Measurements from ENCODE around the gene CCDC74A.
"Not testable (repeated sequence)": the region's sequence is repeated elsewhere in the genome, so short reads cannot be mapped to it uniquely, and the experiment has no call there.

Gene CCDC74A

GRCh38 chr2:131527131-131528001 is at the start of gene CCDC74A:
Gene CCDC74A, plus strand, starts transcription at chr2:131527888. Its CDS starts 83 bp downstream, at chr2:131527971.
- peak in 40 of 58 donors; percentile 7 to 64 (median 34) for DNase-seq

- DNase-seq: not testable (repeated sequence)
Observed at GRCh38 chr2:131478074-131478849, 49.4 kb upstream of the CCDC74A start.

GRCh38 chr2:131478850-131479461 is 48.7 kb upstream of the CCDC74A start:
- not testable (repeated sequence) for DNase-seq

- DNase-seq: not testable (repeated sequence)
Observed at GRCh38 chr2:131480351-131480750, 47.3 kb upstream of the CCDC74A start.

- not testable (repeated sequence) for DNase-seq
Observed at GRCh38 chr2:131482506-131483155, 45.1 kb upstream of the CCDC74A start.

GRCh38 chr2:131483981-131484820 is 43.5 kb upstream of the CCDC74A start:
- DNase-seq: not testable (repeated sequence)

- not testable (repeated sequence) for DNase-seq
Observed at GRCh38 chr2:131484906-131485460, 42.7 kb upstream of the CCDC74A start.

GRCh38 chr2:131486201-131486902 is 41.3 kb upstream of the CCDC74A start:
- not testable (repeated sequence) for DNase-seq

GRCh38 chr2:131488306-131489205 is 39.1 kb upstream of the CCDC74A start:
- no peak for DNase-seq

GRCh38 chr2:131490616-131491468 is 36.8 kb upstream of the CCDC74A start:
- DNase-seq: peak in 19 of 58 donors; percentile 3 to 50 (median 16)

GRCh38 chr2:131491469-131491836 is 36.2 kb upstream of the CCDC74A start:
- DNase-seq: peak in 3 of 58 donors; percentile 6 to 20 (median 15)

GRCh38 chr2:131492015-131492417 is 35.7 kb upstream of the CCDC74A start, which contains the start of gene MZT2A:
Gene MZT2A, minus strand, starts transcription at chr2:131492397. Its CDS starts 21 bp downstream, at chr2:131492376.
- peak in 6 of 58 donors; percentile 31 to 62 (median 48) for DNase-seq

- DNase-seq: peak; percentile 36 to 97 (median 84)
Observed at GRCh38 chr2:131492418-131493198, 35.1 kb upstream of the CCDC74A start.

GRCh38 chr2:131493199-131493968 is 34.3 kb upstream of the CCDC74A start:
- DNase-seq: peak in 4 of 58 donors; percentile 47 to 74 (median 64)

- DNase-seq: not testable (repeated sequence)
Observed at GRCh38 chr2:131495506-131495905, 32.2 kb upstream of the CCDC74A start.

Measured in anterior cingulate cortex (tissue), 58 donors.